ENCODE measurements around the gene UNC5B.

Gene UNC5B

GRCh38 chr10:71262817-71263216 is 50.4 kb downstream of the UNC5B start:
- peaks cover 12% of the 10 kb centered on the region for H3K4me1 ChIP-seq
- in situ Hi-C loops (cut with MboI; ENCODE audit: low sequenced_read_pairs), result no loop called here
- no peaks in the 10 kb centered on the region for H3K9me3 ChIP-seq
- H3K36me3 ChIP-seq (replicated peaks), result no peaks in the 10 kb centered on the region
- no peak overlapping the region for H3K4me3 ChIP-seq
- DNase-seq (ENCODE audit: low spot score in 2 of 2), result no peak
- no peaks in the 10 kb centered on the region for H3K27me3 ChIP-seq (ENCODE audit: low read depth)

GRCh38 chr10:71263376-71263775 is 51.0 kb downstream of the UNC5B start:
- no peak overlapping the region for H3K4me3 ChIP-seq
- in situ Hi-C loops (cut with MboI; ENCODE audit: low sequenced_read_pairs), result no loop called here
- H3K4me1 ChIP-seq, result peaks cover 12% of the 10 kb centered on the region
- H3K9me3 ChIP-seq, result no peaks in the 10 kb centered on the region
- H3K36me3 ChIP-seq (replicated peaks), result no peaks in the 10 kb centered on the region
- DNase-seq (ENCODE audit: low spot score in 2 of 2), result peak; percentile 11 to 54
- no peaks in the 10 kb centered on the region for H3K27me3 ChIP-seq (ENCODE audit: low read depth)

- H3K27me3 ChIP-seq (ENCODE audit: low read depth), result no peaks in the 10 kb centered on the region
- DNase-seq (ENCODE audit: low spot score in 2 of 2), result no peak
Observed at GRCh38 chr10:71264345-71265200, 52.2 kb downstream of the UNC5B start.

GRCh38 chr10:71265201-71265575 is 52.8 kb downstream of the UNC5B start:
- no peaks in the 10 kb centered on the region for H3K9me3 ChIP-seq
- no peak for DNase-seq (ENCODE audit: low spot score in 2 of 2)
- H3K4me1 ChIP-seq, result peaks cover 16% of the 10 kb centered on the region
- in situ Hi-C loops (cut with MboI; ENCODE audit: low sequenced_read_pairs), result no loop called here
- no peaks in the 10 kb centered on the region for H3K27me3 ChIP-seq (ENCODE audit: low read depth)
- no peak overlapping the region for H3K4me3 ChIP-seq
- H3K36me3 ChIP-seq (replicated peaks), result no peaks in the 10 kb centered on the region

More at GRCh38 chr10:71264345-71265200, 52.2 kb downstream of the UNC5B start:
- in situ Hi-C loops (cut with MboI; ENCODE audit: low sequenced_read_pairs), result no loop called here
- H3K4me3 ChIP-seq, result no peak overlapping the region
- no peaks in the 10 kb centered on the region for H3K9me3 ChIP-seq
- H3K4me1 ChIP-seq, result peaks cover 15% of the 10 kb centered on the region
- H3K36me3 ChIP-seq (replicated peaks), result no peaks in the 10 kb centered on the region

GRCh38 chr10:71265618-71266146 is 53.3 kb downstream of the UNC5B start:
- H3K4me3 ChIP-seq, result no peak overlapping the region
- H3K4me1 ChIP-seq, result peaks cover 16% of the 10 kb centered on the region
- H3K27me3 ChIP-seq (ENCODE audit: low read depth), result no peaks in the 10 kb centered on the region
- no peaks in the 10 kb centered on the region for H3K9me3 ChIP-seq
- in situ Hi-C loops (cut with MboI; ENCODE audit: low sequenced_read_pairs), result no loop called here
- no peaks in the 10 kb centered on the region for H3K36me3 ChIP-seq (replicated peaks)
- no peak for DNase-seq (ENCODE audit: low spot score in 2 of 2)

GRCh38 chr10:71266147-71266917 is 54.0 kb downstream of the UNC5B start:
- Histone ChIP-seq H3K4me1 (peaks cover 16% of the 10 kb centered on the region), H3K27me3 (ENCODE audit: low read depth) (no peaks in the 10 kb centered on the region), H3K36me3 (replicated peaks) (no peaks in the 10 kb centered on the region), H3K9me3 (no peaks in the 10 kb centered on the region), H3K4me3 (no peak overlapping the region)
- DNase-seq (ENCODE audit: low spot score in 2 of 2), result peak in 1 of 2 experiments; percentile 29
- in situ Hi-C loops (cut with MboI; ENCODE audit: low sequenced_read_pairs), result no loop called here

GRCh38 chr10:71266918-71267442 is 54.6 kb downstream of the UNC5B start:
- no peaks in the 10 kb centered on the region for H3K9me3 ChIP-seq
- H3K36me3 ChIP-seq (replicated peaks), result no peaks in the 10 kb centered on the region
- no peak overlapping the region for H3K4me3 ChIP-seq
- DNase-seq (ENCODE audit: low spot score in 2 of 2), result no peak
- in situ Hi-C loops (cut with MboI; ENCODE audit: low sequenced_read_pairs), result no loop called here
- H3K27me3 ChIP-seq (ENCODE audit: low read depth), result no peaks in the 10 kb centered on the region
- H3K4me1 ChIP-seq, result peaks cover 16% of the 10 kb centered on the region

GRCh38 chr10:71267508-71268240 is 55.3 kb downstream of the UNC5B start:
- DNase-seq (ENCODE audit: low spot score in 2 of 2), result no peak
- in situ Hi-C loops (cut with MboI; ENCODE audit: low sequenced_read_pairs), result no loop called here
- H3K4me1 ChIP-seq, result peaks cover 16% of the 10 kb centered on the region
- no peak overlapping the region for H3K4me3 ChIP-seq
- no peaks in the 10 kb centered on the region for H3K9me3 ChIP-seq
- H3K36me3 ChIP-seq (replicated peaks), result no peaks in the 10 kb centered on the region
- H3K27me3 ChIP-seq (ENCODE audit: low read depth), result no peaks in the 10 kb centered on the region

GRCh38 chr10:71268247-71268691 is 55.9 kb downstream of the UNC5B start:
- in situ Hi-C loops (cut with MboI; ENCODE audit: low sequenced_read_pairs), result no loop called here
- H3K4me3 ChIP-seq, result no peak overlapping the region
- H3K27me3 ChIP-seq (ENCODE audit: low read depth), result no peaks in the 10 kb centered on the region
- DNase-seq (ENCODE audit: low spot score in 2 of 2), result no peak
- H3K4me1 ChIP-seq, result peaks cover 11% of the 10 kb centered on the region
- H3K36me3 ChIP-seq (replicated peaks), result no peaks in the 10 kb centered on the region
- H3K9me3 ChIP-seq, result no peaks in the 10 kb centered on the region

GRCh38 chr10:71268758-71269157 is 56.4 kb downstream of the UNC5B start:
- in situ Hi-C loops (cut with MboI; ENCODE audit: low sequenced_read_pairs), result no loop called here
- H3K4me1 ChIP-seq, result peaks cover 6% of the 10 kb centered on the region
- H3K9me3 ChIP-seq, result no peaks in the 10 kb centered on the region

GRCh38 chr10:71269301-71270288 is 57.2 kb downstream of the UNC5B start:
- Histone ChIP-seq H3K4me1 (peaks cover 4% of the 10 kb centered on the region), H3K27me3 (ENCODE audit: low read depth) (no peaks in the 10 kb centered on the region), H3K36me3 (replicated peaks) (no peaks in the 10 kb centered on the region), H3K4me3 (no peak overlapping the region), H3K9me3 (no peaks in the 10 kb centered on the region)
- in situ Hi-C loops (cut with MboI; ENCODE audit: low sequenced_read_pairs), result no loop called here
- peak; percentile 39 to 73 for DNase-seq (ENCODE audit: low spot score in 2 of 2)

More at GRCh38 chr10:71268758-71269157, 56.4 kb downstream of the UNC5B start:
- H3K36me3 ChIP-seq (replicated peaks), result no peaks in the 10 kb centered on the region
- no peaks in the 10 kb centered on the region for H3K27me3 ChIP-seq (ENCODE audit: low read depth)
- no peak overlapping the region for H3K4me3 ChIP-seq
- DNase-seq (ENCODE audit: low spot score in 2 of 2), result no peak

Measured in HAP-1 (cell line).